Right cardiac atrium (tissue), 5 donors: Measurements from ENCODE around the gene RACK1. TPM values are rescaled to one million over a fixed set of nuclear protein-coding genes. Genes with fewer than 3 reads are reported as not detected.
"Not testable (repeated sequence)": the region's sequence is repeated elsewhere in the genome, so short reads cannot be mapped to it uniquely, and the experiment has no call there.

Experiments used
- ATAC-seq, 2 donors: fragments of 200-7000 bp; cut with Tn5 transposase; one replicate each; pipeline versions ENCODE4 v1.8.0 to v1.9.1; 2020; ENCODE audit warnings: moderate library complexity in 2 of 2, mild to moderate bottlenecking in 1 of 2
- DNase-seq, 3 donors: peaks; one replicate each; pipeline ENCODE4 v3.0.0-alpha.2; 2020
- H3K27ac ChIP-seq: one replicate; pipeline ENCODE4 v1.5.1; 2013; ENCODE audit warnings: mild to moderate bottlenecking, low read length, control low read depth, moderate library complexity
- H3K27me3 ChIP-seq: one replicate; pipeline ENCODE4 v1.6.1; 2013; ENCODE audit not compliant: control insufficient read depth, insufficient read depth
- H3K4me1 ChIP-seq: one replicate; pipeline ENCODE4 v1.6.1; 2013; ENCODE audit warnings: low read length; ENCODE audit not compliant: control insufficient read depth, insufficient read depth
- H3K4me3 ChIP-seq: one replicate; pipeline ENCODE4 v1.5.1; 2013; ENCODE audit warnings: low read length, control low read depth
- H3K9me3 ChIP-seq: one replicate; pipeline ENCODE4 v1.6.1; 2013; ENCODE audit warnings: low read length; ENCODE audit not compliant: control insufficient read depth
- WGBS: extraction: QIAGEN DNeasy Blood & Tissue Kit; methylation state at CpG from one replicate; pipeline ENCODE4 v1.1.7; 2013; 5-methylcytosine and 5-hydroxymethylcytosine counted together
- intact Hi-C, 4 donors: fragments of 100-400 bp; cut with DNase I; formaldehyde crosslinking; loops; one replicate each; pipeline versions ENCODE4 v1.11.0 to v1.14.0; 2022 to 2023
- polyA plus RNA-seq: library from polyadenylated mRNA; stranded (reverse); fragments of 200-250 nt; gene quantifications from one replicate; pipeline ENCODE4 v1.2.3, GENCODE V29; 2013
- total RNA-seq, 4 donors: library from RNA; stranded (reverse); fragmentation: NEBNext Ultra II Directional; extraction: Animal tissue kit (Norgen Biotek cat#: 25700); gene quantifications; one replicate each; pipeline ENCODE4 v1.2.1, GENCODE V29; 2021
- donor health status: healthy with polysubstance abuse.
- donor health status: DM: no; HTN: yes; CAD: no.
- donor health status: DM: no; HTN: no; CAD: no.
- donor health status: DM: no; HTN: yes; CAD: no; lungs with severe emphysema.
- donor health status: DM: yes; HTN: yes; CAD: no.

RACK1 gene
- total and polyA plus RNA-seq, 5 donors, result 698 to 1,031 (median 753) TPM

DNA sequence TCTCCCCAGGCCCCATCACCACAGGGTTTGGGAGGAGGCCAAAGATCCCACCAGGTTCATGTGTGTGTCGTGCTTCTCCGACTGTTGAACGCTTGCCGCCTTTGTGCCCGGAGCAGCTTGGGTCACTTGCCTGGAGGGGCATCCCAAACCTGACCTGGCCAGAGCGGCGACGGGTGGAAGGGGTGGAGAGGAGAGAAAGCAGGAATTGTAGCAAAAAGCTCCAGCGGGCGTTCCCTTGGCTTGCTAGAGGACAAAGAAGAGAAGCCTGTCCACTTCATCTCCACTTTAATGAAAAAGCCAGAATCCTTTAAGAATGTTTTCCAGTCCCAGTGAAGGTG lies 23.6 kb downstream of the RACK1 start:
- Histone ChIP-seq H3K4me1 (peaks cover 4% of the 10 kb centered on the region), H3K9me3 (no peaks in the 10 kb centered on the region), H3K4me3 (no peak overlapping the region), H3K27ac (no peak overlapping the region), H3K27me3 (no peaks in the 10 kb centered on the region)
- DNase-seq, result peak in 1 of 3 donors; percentile 56
- intact Hi-C loops, result loop anchor here in 2 of 4 donors (5.0 kb wide), 1 partner anchor 33 kb away; no protein-coding TSS in a partner anchor
- ATAC-seq, result no peak
- WGBS, result 91% methylated on average over 10 of the region's 10 CpGs

DNA sequence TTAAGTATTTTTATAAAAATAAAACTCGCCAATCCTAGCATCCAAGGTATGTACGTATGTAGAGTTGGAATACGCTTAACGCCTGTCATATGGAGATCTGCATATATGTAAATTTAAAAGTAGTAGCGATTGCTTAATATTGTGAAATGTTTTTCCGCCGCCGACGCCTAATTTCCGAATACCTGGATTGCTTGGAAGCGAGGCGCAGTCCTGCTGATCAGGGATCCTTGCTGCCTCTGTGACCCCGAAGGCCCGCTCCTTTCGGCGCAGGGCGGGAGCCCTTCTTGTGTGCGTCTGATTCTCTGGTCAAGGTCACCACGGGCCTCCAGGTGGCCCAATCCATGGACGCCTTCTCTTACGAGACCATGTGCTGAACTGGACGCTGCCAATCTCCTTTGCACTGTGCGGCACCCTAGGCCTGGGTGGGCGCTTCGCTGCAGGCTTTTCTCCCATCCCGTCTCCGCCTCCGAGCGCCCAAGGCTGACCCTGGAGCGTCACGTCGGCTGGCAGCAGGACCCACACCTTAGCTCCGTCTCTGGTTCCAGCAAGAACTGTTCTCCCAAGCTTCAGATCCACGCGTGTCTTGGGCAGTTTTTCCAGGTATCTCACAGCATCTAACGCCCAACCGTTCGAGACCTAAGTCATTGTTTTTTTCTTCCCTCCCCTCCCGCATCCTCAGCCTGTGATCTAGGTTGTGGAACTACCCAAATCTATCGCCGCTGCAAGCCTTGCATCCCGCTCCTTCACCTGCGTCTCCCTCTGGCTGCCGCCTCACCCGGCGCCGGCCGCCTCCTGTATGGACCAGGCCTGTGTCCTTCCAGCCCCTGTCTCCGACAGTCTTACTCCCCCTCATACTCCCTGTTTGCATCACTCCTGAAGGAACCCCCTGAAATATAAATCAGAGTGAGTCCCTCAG lies 24.2 kb downstream of the RACK1 start:
- Histone ChIP-seq H3K4me3 (no peak overlapping the region), H3K27me3 (no peaks in the 10 kb centered on the region), H3K4me1 (peaks cover 4% of the 10 kb centered on the region), H3K9me3 (no peaks in the 10 kb centered on the region), H3K27ac (no peak overlapping the region)
- peak in 2 of 3 donors; percentile 55 to 66 for DNase-seq
- WGBS, result 72% methylated on average over 49 of the region's 49 CpGs
- no peak for ATAC-seq
- intact Hi-C loops, result loop anchor here in 2 of 4 donors (5.0 kb wide), 1 partner anchor 32 kb away; no protein-coding TSS in a partner anchor

DNA sequence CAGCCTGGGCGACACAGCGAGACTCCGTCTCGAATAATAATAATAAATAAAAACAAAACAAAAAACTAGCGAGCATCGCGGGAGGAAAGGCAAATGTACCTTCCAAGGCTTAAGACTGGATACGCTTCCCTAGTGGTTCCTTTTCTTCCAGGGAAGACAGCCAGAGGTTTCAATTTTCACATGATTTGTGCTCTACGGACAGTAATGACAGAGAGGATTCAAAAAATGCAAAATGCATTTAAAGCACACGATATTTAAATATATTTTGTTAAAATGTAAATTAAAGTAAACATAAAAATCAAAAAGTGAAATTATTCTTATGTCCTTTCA lies 24.9 kb downstream of the RACK1 start:
- Histone ChIP-seq H3K27ac (no peak overlapping the region), H3K9me3 (no peaks in the 10 kb centered on the region), H3K4me1 (no peaks in the 10 kb centered on the region), H3K4me3 (no peak overlapping the region), H3K27me3 (no peaks in the 10 kb centered on the region)
- intact Hi-C loops, result no loop called here
- WGBS, result 38% methylated on average over 10 of the region's 10 CpGs
- DNase-seq (no peak), ATAC-seq (no peak)

DNA sequence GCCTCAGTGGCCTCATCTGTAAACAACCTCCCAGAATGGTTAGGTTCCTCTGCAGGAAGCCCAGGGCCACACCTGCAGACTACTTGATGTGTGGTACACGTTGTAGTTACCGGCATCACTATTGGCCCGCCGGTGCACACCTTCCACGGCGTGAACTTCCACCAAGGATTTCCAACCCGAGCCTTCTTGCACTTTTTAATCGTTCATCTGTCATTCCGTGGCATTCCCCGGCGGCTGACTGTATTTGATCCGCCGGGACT lies 26.0 kb downstream of the RACK1 start:
- Histone ChIP-seq H3K4me1 (no peaks in the 10 kb centered on the region), H3K4me3 (peak overlapping the region; percentile 52), H3K27me3 (no peaks in the 10 kb centered on the region), H3K9me3 (no peaks in the 10 kb centered on the region), H3K27ac (peak overlapping the region; percentile 87)
- intact Hi-C loops, result no loop called here
- DNase-seq, result peak in 2 of 3 donors; percentile 54 to 57
- no peak for ATAC-seq
- 4% methylated on average over 13 of the region's 13 CpGs for WGBS

DNA sequence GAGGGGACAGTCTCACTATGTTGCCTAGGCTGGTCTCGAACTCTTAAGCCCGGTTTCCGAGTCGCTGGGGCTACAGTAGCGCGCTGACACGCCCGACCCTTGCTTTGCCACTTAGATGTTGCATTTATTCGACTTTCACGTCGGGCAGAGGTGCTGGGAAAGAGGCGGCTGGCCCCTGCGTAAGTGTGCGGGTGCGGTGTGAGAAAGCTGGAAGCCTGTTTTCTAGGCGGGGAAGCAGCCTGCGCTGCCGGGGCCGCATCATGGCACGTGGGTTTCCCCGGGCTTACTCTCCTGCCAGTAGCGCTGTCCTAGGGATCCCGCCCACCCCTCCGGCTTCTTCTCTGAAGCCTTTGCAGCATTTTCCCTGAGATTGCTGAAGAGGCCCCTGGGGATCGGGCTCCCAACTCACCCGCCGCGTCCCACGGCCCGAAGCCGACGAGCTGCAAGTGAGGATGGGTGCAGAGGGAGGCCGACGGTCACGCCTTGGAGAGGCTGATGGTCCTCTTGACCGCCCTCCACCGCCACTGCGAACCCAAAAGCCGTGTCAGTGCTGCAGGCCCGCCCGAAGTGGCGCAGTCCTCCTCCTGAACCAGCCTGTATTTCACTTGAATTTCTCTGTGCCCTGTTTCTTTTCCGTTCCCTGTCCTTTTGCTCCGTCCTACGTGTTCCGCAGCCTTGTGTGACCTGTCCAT lies 26.4 kb downstream of the RACK1 start:
- no peaks in the 10 kb centered on the region for H3K4me1 ChIP-seq
- ATAC-seq (peak; percentile 39 to 53), DNase-seq (peak; percentile 56 to 82 (median 81))
- H3K9me3 ChIP-seq, result no peaks in the 10 kb centered on the region
- peak overlapping the region; percentile 52 for H3K4me3 ChIP-seq
- H3K27me3 ChIP-seq, result no peaks in the 10 kb centered on the region
- 1% methylated on average over 46 of the region's 46 CpGs for WGBS
- intact Hi-C loops, result no loop called here
- peak overlapping the region; percentile 87 for H3K27ac ChIP-seq

DNA sequence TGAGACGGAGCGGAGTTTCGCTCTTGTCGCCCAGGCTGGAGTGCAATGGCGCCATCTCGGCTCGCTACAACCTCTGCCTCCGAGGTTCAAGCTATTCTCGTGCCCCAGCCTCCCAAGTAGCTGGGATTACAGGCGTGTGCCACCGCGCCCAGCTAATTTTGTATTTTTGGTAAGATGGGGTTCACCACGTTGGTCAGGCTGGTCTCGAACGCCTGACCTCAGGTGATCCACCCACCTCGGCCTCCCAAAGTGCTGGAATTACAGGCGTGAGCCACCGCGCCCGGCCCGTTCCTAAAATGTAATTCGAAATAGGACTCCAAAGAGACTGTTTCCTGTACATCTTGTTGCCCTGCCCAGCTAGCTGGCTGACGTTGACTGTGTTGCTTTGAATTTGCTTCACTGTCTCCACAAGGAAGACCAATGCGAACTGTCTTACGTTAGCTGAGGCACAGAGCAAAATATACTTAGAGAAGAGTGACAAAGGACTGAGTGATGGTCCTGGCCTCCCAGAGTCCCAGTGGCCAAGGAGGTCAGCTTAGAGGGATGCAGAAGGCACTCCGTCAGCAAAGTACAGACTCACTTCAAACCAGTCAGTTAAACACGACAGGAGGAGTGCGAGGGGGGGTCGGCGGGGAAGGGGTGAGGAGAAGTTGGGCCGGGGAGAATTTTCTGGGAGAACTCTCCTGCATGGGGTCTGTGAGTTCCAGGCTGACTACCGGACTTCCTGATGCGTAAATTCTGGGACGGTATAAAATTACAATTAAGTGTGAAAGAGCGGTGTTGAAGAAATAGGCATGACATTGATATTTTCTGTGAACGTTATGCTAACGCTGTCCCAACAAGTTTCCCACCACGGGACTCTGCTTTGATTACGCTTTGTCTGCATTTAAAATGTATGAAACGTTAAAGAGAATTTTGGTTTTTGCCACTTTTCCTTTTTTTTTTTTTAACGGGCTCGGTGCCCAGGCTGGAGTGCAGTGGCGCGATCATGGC lies 27.4 kb downstream of the RACK1 start:
- Histone ChIP-seq H3K27me3 (no peaks in the 10 kb centered on the region), H3K27ac (no peak overlapping the region), H3K9me3 (no peaks in the 10 kb centered on the region), H3K4me3 (peak overlapping the region; percentile 52), H3K4me1 (no peaks in the 10 kb centered on the region)
- intact Hi-C loops, result no loop called here
- no peak for DNase-seq
- 34% methylated on average over 44 of the region's 44 CpGs for WGBS
- ATAC-seq, result no peak

DNA sequence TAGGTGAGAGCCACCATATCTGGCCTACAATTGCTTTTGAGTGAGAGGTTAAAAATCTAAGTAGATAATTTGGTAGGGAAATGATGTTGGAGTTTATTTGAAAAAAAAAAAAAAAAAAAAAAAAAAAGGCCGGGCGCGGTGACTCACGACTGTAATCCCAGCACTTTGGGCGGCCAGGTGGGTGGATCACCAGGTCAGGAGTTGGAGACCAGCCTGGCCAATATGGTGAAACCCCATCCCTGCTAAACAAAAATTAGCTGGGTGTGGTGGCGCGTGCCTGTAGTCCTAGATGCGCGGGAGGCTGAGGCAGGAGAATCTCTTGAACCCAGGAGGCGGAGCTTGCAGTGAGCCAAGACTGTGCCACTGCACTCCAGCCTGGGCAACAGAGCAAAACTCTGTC lies 29.5 kb downstream of the RACK1 start:
- H3K4me1 ChIP-seq, ATAC-seq, intact Hi-C loops, H3K27me3 ChIP-seq, DNase-seq, H3K27ac ChIP-seq, H3K4me3 ChIP-seq, H3K9me3 ChIP-seq: not testable (repeated sequence)
- WGBS, result 94% methylated on average over 10 of the region's 10 CpGs

DNA sequence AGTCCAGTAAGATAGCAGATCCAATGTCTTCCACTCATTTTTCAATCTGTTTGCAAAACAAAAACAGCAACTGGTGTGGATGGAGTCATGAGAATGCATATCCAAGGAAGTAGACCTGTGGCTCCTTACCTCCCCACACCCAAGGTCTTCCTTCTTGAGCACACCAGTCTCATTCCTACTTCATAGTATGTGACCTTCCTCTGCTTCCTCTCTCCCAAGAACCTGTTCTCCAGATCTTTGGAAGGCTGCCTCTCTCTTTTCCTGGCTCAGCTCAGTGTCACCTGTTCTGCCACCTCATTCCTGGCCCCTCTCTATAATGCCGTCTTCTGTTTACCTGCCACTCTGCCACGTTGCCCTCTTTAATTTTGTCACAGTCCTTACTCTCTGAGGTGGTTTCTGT lies 30.8 kb downstream of the RACK1 start:
- DNase-seq (no peak), ATAC-seq (no peak)
- Histone ChIP-seq H3K9me3 (no peaks in the 10 kb centered on the region), H3K27ac (peak overlapping the region; percentile 11), H3K27me3 (no peaks in the 10 kb centered on the region), H3K4me1 (no peaks in the 10 kb centered on the region), H3K4me3 (no peak overlapping the region)
- 48% methylated on average over 2 of the region's 2 CpGs for WGBS
- intact Hi-C loops, result no loop called here

DNA sequence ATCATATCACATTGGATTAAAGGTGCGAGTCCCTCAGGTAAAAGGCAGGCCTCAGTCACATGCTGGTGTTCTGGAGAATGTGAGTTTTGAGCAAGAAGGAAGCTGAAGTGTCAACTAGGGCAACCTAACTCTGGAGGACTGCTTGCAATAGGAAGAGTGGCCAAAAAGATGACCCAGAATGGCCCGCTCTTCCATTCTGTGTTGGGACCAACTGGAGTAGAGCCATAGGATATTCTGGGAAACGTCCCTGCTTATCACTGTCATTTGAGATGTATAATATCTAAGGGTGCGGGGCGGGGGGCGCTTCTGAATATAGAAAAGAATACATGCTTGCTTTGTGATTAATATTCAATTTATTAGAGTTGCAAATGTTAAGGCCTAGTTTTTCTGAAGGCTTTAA lies 31.6 kb downstream of the RACK1 start:
- DNase-seq, result no peak
- WGBS, result 70% methylated on average over 6 of the region's 6 CpGs
- Histone ChIP-seq H3K4me1 (no peaks in the 10 kb centered on the region), H3K9me3 (no peaks in the 10 kb centered on the region), H3K27ac (peak overlapping the region; percentile 94), H3K4me3 (no peak overlapping the region), H3K27me3 (no peaks in the 10 kb centered on the region)
- peak in 1 of 2 donors; percentile 18 for ATAC-seq
- intact Hi-C loops, result no loop called here

DNA sequence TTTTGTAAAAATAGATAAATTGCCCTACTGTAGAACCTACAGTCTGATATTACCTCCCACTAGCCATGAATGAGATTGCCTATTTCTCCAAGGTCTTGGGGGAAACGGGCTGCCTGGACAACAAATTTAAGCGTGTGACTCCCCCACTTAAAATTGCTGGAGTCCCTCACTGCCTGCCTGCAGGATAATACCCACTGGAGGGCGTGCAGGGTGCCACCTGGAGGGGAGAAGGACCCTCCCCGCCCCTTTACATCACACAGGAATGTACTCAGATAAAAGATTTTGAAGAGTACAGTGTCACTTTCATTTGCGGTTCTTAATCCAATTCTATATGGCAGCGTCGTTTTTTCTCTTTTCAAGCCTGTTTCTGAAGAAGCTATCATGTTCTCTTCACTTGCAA lies 32.5 kb downstream of the RACK1 start:
- intact Hi-C loops, result no loop called here
- H3K4me1 ChIP-seq, result no peaks in the 10 kb centered on the region
- no peaks in the 10 kb centered on the region for H3K27me3 ChIP-seq
- no peak overlapping the region for H3K4me3 ChIP-seq
- ATAC-seq (no peak), DNase-seq (no peak)
- no peaks in the 10 kb centered on the region for H3K9me3 ChIP-seq
- WGBS, result 42% methylated on average over 7 of the region's 7 CpGs
- peak overlapping the region; percentile 24 for H3K27ac ChIP-seq

DNA sequence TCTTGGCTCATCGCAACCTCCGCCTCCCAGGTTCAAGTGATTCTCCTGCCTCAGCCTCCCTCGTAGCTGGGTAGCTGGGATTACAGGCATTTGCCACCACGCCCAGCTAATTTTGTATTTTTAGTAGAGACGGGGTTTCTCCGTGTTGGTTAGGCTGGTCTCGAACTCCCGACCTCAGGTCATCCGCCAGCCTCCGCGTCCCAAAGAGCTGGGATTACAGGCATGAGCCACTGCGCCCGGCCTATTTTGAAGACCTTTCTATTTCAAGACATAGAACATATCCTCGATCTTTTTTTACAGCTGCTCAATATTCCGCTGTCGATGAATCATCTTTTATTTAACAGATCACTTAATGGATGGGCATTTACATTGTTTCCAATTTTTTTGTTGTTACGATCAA lies 33.0 kb downstream of the RACK1 start:
- H3K9me3 ChIP-seq, H3K4me3 ChIP-seq, ATAC-seq, H3K4me1 ChIP-seq, intact Hi-C loops, H3K27ac ChIP-seq, H3K27me3 ChIP-seq: not testable (repeated sequence)
- peak in 1 of 3 donors; percentile 45 for DNase-seq
- 74% methylated on average over 17 of the region's 17 CpGs for WGBS
